Measurements from ENCODE around the gene WDFY4.

- TF ChIP-seq EZH2 (IDR thresholded peaks at IDR 0.05; ENCODE audit: insufficient read depth, low read length) = no peak
- TF ChIP-seq CTCF (IDR thresholded peaks at IDR 0.05; ENCODE audit: insufficient read depth, low read depth, low read length) = no peak
Observed at GRCh38 chr10:48786606-48787282, 102.1 kb downstream of the WDFY4 start.

Measured in astrocyte (in vitro differentiated cells and primary cell).